GM12864 (cell line): Measurements from ENCODE around the gene KXD1.

Experiments used
- DNase-seq: peaks from one replicate; pipeline ENCODE4 v3.0.0-alpha.2; 2011; ENCODE audit warnings: low read depth
- H3K4me3 ChIP-seq: 2 replicates; pipeline ENCODE4 v1.5.1; 2011; ENCODE audit warnings: mild to moderate bottlenecking, low read depth, low read length, control low read depth
- CTCF ChIP-seq: IDR thresholded peaks from 2 replicates; pipeline ENCODE4 v1.5.1; 2011; ENCODE audit warnings: low read depth, mild to moderate bottlenecking, moderate library complexity, low read length, control low read depth, inconsistent platforms; ENCODE audit errors: missing control alignments

KXD1 gene

GRCh38 chr19:18557411-18558201 lies at the start of gene KXD1:
TSS of gene KXD1 (plus strand) at chr19:18557870. CDS start at chr19:18562057, 4,187 bp downstream.
- DNase-seq, result peak; percentile 100
- H3K4me3 ChIP-seq, result peak within 1 kb of the TSS; percentile 74
- TF ChIP-seq CTCF, result no peak

GRCh38 chr19:18508585-18508984 lies 49.1 kb upstream of the KXD1 start:
- H3K4me3 ChIP-seq, result no peak overlapping the region
- no peak for TF ChIP-seq CTCF
- no peak for DNase-seq

GRCh38 chr19:18510216-18510615 lies 47.5 kb upstream of the KXD1 start:
- no peak overlapping the region for H3K4me3 ChIP-seq
- no peak for DNase-seq
- no peak for TF ChIP-seq CTCF

GRCh38 chr19:18513868-18514267 lies 43.8 kb upstream of the KXD1 start:
- H3K4me3 ChIP-seq, result no peak overlapping the region
- no peak for DNase-seq
- no peak for TF ChIP-seq CTCF

GRCh38 chr19:18514800-18515682 lies 42.6 kb upstream of the KXD1 start:
- no peak overlapping the region for H3K4me3 ChIP-seq
- no peak for TF ChIP-seq CTCF
- no peak for DNase-seq

GRCh38 chr19:18515959-18516358 lies 41.7 kb upstream of the KXD1 start:
- DNase-seq, result no peak
- no peak overlapping the region for H3K4me3 ChIP-seq
- no peak for TF ChIP-seq CTCF
